Activated CD8-positive, alpha-beta memory T cell treated with anti-CD3 and anti-CD28 coated beads for 4 hours (primary cell): Measurements from ENCODE around the gene CDH3.
"Not testable (repeated sequence)": the region's sequence is repeated elsewhere in the genome, so short reads cannot be mapped to it uniquely, and the experiment has no call there.

ENCODE experiments used
- DNase-seq, 2 donors: peaks; one replicate each; pipeline ENCODE4 v3.0.0-alpha.2; 2020; ENCODE audit warnings: low read depth in 2 of 2

The CDH3 gene

DNA sequence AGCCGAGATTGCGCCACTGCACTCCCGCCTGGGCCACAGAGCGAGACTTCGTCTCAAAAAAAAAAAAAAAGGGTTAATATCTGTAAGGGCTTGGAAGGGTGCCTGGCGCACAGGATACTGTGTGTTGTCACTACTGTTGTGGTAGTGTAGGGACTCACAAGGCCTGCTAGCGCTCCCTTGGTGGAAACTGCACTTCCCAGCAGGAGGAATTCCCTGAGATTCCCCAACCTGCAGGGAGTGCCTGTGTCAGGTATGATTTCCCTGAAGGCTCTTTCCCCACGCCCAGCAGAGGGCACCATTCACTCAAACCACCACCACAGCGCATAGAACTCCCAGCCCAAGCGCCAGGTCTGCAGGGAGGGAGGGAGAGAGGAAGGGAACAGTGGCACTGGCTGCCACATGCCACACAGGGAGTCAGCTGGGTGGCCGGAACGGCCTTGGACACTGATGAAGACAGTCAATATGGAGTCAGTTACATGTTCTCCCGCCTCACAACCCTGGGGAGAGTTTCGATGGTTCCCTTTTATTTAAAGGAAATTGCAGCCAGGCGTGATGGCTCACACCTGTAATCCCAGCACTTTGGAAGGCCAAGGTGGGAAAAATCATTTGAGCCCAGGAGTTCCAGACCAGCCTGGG, 59.2 kb downstream of the CDH3 start:
- peak; percentile 4 to 17 for DNase-seq

DNA sequence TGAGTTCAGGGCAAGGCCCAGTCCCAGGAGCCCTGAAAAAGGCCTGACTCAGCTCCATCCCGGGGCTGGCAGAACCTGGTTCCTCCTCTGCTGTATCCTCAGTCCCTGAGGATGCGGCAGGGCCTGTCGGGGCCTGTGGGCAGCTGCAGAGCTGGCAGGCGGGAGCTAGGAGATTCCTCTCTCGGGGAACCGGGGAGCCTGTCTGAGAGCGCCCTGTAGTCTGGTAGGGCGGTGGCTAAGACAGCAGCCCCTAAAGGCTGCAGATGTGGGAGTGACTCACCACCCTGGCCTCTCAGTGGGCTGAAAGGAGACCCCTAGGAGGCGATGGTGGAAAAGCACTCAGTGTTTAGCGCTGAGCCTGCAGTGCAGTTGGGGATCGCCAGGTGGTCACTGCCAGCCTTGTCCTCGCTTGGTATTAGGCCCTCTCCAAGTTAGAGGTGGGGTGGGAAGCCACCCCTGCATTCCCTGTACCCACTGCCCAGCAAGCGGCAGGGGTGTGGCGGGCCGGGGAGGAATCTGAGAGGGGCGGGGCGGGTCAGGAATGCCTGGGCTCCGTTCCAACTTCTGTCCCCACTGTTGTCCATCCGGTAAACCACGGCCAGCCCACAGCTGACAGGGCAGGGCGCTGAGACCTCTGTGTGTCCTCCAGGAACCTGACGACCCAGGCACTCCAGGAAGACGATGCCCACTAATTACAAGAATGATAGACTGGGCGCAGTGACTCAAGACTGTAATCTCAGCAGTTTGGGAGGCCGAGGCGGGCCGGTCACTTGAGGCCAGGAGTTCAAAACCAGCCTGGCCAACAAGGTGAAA, 62.4 kb downstream of the CDH3 start:
- no peak for DNase-seq

DNA sequence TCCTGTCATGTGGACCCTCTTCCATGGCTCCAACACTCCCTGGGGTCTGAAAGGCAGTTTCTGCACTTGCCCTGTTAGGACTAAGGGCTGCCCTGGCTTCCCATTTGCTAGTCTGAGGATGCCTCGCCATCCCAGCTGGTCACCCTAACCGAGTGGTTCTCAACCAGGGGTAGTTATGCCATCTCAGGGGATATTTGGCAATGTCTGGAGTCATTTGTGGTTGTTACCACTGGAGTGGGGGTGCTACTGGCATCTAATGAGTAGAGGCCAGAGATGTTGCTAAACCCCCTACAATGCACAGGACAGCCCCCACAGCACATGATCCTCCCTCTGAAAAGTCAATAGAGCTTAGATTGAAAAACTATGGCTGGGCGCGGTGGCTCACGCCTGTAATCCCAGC, 65.1 kb downstream of the CDH3 start:
- DNase-seq = no peak

DNA sequence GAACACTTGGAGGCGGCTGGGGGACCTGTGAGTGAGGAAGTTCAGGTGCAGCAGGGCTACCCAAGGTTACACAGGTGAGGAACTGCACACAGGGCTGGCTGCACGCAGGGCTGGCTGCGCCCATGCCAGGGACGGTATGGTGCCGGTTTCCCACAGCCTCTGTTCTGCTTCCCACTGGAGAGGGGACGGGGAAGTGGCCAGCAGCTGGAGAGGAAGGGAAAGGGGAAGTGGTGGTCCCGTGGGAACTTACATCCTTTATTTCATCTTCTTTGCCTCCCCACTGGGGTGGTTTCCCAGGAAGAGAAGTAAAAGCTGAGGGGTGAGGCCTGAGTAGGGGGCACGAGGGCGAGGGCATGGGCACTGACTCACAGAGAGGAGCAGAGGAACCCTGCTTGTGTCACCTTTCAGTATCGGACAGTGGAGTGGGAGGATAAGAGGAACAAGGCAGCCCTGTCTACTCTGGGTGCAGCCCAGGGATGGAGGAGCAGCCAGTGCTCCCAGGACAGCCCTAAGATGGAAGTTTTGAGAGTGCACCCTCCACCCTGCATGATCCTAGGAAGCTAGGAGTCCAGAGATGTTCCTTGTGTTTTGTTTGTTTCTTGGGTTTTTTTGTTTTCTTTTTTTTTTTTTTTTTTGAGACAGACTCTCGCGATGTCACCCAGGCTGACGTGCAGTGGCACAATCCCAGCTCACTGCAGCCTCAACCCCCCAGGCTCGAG, 66.5 kb downstream of the CDH3 start:
- DNase-seq = no peak

DNA sequence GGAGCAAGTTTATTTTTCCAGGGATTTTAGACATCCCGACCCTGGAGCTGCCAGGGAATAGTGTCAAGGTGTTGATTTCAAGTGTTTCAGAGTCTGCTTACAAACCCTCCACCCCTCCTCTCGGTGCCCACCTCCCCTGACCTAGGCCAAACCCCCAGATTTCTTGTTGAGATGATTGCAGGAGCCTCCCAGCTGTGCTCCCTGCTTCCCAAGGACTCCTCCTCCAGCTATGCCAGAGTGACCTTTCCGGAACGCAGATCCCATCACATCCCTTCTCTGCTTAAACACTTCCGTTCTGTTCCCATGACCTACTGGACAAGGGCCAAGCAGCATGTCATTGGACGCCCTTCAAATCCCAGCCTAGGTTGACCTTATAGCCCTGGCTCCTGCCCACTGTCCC, 68.3 kb downstream of the CDH3 start:
- no peak for DNase-seq

DNA sequence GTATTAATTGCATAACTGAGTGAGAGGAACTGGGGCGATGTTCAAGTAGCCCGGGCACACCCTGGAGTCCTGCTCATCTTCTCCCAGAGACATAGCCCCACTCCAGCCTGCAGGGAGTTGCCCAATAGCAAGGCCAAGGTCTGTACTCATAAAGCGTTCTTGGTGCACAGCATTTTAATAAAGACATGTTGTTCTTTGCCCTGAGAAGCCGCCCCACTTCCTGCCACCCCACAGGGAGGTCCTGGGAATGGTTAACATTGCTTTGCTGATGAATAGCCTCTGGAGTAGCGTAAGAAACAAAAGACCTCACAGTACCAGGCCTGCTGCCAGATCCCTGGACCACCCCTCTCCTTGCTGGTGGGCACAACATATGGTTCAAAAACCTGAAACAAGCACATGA, 70.4 kb downstream of the CDH3 start:
- no peak for DNase-seq

DNA sequence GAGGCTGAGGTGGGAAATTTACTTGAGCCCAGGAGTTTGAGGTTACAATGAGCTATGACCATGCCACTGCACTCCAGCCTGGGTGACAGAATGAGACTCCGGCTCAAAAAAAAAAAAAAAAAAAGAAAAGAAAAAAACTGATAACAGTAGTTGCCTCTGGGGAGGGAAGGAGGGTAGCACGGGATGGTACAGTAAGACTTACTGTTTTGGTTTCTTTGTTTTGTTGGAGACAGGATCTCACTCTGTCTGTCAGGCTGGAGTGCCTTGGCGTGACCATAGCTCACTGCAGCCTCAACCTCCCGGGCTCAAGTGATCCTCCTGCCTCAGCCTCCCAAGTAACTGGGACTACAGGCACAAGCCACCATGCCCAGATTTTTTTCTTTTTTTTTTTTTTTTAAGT, 71.4 kb downstream of the CDH3 start:
- DNase-seq = not testable (repeated sequence)

DNA sequence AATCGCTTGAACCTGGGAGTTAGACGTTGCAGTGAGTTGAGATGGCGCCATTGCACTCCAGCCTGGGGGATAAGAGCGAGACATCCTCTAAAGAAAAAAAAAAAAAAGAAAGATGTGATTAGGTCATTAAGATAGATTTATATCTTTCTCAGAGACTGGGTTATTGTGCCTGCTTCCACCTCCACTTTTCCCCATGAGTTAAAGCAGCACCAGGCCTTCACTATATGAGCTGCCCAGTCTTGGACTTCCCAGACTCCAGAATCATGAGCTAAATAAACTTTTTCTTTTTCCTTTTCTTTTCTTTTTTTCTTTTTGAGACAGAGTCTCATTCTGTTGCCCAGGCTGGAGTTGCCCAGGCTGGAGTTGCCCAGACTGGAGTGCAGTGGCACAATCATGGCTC, 72.6 kb downstream of the CDH3 start:
- no peak for DNase-seq

DNA sequence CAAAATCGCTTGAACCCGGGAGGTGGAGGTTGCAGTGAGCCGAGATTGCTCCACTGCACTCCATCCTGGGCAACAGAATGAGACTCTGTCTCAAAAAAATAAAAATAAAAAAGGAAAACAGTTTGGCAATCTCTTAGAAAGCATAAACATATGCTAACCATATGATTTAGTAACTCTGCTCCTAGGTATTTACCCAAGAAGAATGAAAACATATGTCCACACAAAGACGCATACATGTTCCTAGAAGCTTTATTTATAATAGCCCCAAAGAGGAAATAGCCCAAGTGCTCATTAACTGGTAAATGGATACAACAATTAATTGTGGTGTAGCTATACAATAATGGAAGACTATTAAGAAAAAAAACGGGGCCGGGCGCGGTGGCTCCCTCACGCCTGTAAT, 73.5 kb downstream of the CDH3 start:
- no peak for DNase-seq

DNA sequence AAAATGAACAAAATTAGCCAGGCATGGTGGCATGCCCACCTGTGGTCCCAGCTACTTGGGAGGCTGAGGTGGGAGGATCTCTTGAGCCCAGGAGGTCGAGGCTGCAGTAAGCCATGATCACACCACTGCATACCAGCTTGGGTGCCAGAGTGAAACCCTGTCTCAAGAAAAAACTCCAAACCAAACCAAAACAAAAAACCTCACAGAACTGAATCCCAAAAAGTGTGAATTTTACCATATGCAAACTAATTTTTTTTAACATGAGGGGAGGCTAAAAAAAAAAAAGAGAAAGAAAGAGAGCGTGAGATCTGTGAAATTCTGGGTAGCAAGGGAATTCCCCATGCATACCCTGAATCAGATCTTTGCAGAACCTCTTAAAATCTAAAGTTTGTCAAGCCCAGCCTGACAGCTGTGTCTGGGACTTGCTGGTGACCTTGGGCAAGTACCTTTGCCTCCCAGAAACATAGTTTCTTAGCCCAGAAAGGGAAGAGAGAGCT, 74.9 kb downstream of the CDH3 start:
- DNase-seq = no peak

DNA sequence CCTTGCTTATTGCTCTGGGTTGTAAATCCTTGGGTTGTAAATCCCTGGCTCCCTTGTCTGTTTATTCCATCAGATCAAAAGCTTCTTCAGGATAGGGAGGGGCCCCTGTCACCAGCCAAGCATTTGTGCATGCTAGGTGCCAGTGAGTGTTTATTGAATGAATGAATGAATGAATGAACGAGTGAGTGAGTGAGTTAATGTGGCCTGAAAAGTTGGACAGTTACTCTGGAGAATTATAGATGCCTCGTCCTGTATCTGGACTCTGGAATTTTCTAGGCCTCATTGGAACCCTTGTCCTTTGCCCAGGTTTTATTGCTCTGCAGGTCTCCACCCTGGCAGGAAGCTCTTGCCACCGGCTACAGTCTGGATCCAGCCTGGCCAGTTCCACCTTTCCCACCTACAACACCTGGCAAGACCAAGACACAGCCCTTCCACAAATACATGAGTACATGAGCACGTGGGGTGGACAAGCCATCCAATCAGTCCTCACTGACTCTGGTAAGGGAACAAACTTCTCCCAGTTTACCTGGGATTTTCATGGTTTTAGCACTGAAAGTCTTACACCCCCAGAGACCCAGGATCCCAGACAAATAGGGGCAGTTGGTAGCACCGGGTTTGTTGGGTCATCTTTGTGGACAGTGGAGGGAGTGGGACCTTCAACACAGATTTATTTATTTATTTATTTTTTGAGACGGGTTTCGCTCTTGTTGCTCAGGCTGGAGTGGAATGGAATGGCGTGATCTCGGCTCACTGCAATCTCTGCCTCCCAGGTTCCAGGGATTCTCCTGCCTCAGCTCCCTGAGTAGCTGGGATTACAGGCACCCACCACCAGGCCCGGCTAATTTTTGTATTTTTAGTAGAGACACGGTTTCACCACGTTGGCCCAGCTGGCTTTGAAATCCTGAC, 77.3 kb downstream of the CDH3 start:
- no peak for DNase-seq

DNA sequence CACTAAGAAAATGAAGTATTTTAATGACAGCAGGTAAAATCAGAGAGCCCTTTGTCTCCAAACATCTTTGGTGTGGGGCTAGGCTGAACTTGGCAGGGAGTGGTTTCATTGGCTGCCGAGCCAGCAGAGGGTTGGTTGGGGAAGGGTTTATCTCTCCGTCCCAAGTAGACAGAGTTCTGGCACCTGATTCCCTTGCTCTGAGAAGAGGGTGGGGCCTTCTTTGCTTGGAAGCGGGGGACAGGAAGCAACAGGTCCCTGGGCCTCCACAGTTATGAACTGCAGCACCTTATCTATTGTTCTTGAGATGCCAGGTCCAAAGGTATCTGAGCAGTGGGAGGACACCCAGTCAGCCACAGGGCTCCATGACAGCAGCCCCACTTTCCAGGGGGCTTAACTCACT, 79.7 kb downstream of the CDH3 start:
- DNase-seq = no peak

DNA sequence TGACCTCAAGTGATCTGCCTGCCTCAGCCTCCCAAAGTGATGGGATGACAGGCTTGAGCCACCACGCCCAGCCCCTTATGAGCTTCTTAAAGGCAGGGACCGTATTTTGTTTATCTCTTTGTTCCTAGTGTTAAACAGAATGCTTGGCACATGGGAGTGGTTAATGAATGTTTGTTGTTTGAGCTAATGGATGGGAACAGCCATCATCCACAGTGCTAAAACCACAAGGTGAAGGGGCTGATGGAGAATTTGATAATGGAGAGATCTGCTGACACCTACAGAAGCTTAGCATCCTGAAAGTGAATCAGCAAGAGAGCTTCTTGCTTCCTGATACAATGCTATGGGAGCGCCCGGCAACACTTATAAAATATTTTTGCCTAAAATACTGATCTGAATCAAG, 83.4 kb downstream of the CDH3 start:
- DNase-seq = no peak

DNA sequence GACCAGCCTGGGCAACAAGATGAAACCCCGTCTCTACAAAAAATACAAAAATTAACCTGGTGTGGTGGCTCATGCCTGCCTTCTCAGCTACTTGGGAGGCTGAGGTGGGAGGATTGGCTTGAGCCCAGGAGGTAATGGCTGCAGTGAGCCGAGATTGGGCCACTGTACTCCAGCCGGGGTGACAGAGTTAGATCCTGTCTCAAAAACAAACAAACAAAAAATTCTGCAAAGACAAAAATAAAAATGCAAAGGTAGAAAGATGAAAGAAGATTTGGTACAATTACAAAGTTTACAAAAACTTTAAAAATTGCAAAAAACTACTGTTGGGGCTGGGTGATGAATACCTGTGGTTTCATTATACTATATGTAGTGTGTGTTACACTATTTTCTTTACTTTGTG, 86.5 kb downstream of the CDH3 start:
- DNase-seq = no peak

DNA sequence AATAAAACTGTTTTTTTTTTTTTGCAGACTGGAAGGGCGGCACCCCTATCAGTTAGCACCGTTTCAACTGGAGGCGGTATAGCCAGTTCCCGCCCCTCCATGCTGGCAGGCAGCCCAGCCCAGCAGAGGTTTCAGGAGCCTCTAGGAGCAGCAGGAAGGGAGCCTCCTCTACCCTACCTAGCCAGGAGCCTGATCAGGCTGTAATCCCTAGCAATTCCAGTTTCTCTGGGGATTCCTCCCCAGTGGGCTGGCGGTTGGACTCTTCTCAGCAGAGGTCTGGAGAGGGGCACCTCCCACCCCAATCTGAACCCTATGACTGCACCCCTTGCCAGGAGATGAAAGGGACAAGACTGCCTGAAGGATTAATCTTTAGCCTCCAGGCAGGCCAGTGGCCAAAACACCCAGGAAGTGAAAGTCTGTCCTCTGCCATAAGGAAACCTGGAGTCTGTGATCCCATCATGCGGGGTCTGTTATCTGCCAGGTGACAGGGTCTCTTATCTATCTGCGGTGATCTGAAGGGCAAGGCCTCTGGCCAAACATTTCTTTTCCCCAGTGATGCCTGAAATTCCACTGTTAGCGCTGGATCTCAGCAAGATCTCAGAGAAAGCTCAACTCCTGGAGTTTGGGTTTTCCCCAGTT, 87.1 kb downstream of the CDH3 start:
- DNase-seq = no peak

DNA sequence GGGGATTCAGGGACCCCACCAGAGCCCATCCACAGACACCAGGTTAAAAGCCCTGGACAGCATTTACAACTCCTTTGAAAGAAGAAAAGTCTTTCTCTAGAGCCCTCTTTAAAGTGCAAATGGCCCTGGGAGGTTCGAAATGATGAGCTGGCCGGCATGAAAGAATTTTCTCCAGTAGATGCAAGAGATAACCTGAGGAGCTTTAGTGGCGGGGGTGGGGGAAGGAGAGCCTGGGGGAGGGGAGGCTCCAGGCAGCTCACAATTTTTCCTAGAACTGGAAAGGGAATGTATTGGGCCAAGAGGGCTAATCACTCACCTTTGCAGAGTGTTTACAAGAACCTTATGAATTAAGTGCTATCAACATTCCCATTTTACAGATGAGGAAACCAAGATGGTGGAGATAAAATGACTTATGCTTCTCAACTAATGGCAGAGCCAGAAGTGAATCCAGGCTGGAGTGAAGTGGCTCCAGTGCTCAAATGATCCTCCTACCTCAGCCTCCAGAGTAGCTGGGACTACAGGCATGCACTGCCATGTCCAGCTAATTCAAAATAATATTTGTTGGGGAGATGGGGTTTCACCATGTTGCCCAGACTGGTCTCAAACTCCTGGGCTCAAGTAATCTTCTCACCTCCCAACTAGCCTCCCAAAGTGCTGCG, 87.8 kb downstream of the CDH3 start:
- no peak for DNase-seq

DNA sequence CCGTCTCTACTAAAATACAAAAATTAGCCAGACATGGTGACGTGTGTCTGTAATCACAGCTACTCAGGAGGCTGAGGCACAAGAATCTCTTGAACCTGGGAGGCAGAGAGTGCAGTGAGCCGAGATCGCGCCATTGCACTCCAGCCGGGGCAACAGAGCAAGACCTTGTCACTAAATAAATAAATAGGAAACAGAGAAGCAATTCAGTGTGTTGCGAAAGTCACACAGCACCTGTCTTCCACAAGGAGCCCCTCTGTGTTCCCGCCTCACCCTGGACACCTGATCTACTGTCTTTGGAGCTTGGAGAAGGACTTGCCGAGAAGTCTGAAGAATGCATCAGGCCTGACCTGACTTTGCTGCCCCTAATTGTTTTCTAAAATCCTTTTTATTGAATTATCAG, 88.5 kb downstream of the CDH3 start:
- DNase-seq = no peak

DNA sequence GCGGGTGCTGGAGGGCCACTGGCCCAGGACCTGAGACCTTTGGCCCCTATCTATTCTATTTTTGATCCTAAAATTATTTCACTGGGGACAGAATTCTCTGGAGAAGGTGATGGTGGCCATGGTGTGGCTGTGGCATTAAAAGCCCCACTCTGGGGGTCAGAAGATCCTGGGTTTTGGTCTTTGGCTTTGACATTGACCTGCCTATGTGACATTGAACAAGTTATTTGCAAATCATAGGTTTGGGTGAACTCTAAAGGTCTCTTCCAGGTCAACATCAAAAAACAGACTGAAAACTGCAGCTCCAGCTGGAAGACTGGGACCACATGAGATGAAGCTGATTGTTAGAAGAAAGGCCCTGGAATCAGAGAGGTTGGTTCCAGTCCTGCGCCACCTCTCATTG, 89.7 kb downstream of the CDH3 start:
- DNase-seq = no peak

DNA sequence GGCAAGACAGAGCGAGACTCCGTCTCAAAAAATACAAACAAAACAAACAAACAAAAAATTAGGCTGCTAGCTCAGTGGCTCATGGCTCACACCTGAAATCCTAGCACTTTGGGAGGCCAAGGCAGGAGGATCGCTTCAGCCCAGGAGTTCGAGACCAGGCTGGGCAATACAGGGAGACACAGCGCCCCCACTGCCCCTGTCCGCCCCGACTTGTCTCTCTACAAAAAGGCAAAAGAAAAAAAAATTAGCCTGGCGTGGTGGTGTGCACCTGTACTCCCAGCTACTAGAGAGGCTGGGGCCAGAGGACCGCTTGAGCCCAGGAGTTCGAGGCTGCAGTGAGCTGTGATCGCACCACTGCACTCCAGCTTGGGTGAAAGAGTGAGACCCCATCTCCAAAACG, 91.5 kb downstream of the CDH3 start:
- no peak for DNase-seq

DNA sequence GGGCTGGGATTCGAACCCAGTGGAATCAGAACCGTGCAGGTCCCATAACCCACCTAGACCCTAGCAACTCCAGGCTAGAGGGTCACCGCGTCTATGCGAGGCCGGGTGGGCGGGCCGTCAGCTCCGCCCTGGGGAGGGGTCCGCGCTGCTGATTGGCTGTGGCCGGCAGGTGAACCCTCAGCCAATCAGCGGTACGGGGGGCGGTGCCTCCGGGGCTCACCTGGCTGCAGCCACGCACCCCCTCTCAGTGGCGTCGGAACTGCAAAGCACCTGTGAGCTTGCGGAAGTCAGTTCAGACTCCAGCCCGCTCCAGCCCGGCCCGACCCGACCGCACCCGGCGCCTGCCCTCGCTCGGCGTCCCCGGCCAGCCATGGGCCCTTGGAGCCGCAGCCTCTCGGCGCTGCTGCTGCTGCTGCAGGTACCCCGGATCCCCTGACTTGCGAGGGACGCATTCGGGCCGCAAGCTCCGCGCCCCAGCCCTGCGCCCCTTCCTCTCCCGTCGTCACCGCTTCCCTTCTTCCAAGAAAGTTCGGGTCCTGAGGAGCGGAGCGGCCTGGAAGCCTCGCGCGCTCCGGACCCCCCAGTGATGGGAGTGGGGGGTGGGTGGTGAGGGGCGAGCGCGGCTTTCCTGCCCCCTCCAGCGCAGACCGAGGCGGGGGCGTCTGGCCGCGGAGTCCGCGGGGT, 92.1 kb downstream of the CDH3 start, which contains the start of gene CDH1:
CDH1 (plus strand) TSS at position 247 of the 684 bp plus-strand sequence; CDS start at position 371, 124 bp downstream.
- no peak for DNase-seq
